Amniotic stem cell (primary cell): ENCODE data around the gene EXOC2.

Experiments used
- DNase-seq: peaks from one replicate; lab custom pipeline; 2025; lab: John Stamatoyannopoulos, UW

The EXOC2 gene

GRCh38 chr6:692858-693722 is at the start of gene EXOC2:
EXOC2 (minus strand) TSS chr6:693139; CDS start chr6:637818, 55,321 bp downstream.
- DNase-seq: peak; percentile 64

DNA sequence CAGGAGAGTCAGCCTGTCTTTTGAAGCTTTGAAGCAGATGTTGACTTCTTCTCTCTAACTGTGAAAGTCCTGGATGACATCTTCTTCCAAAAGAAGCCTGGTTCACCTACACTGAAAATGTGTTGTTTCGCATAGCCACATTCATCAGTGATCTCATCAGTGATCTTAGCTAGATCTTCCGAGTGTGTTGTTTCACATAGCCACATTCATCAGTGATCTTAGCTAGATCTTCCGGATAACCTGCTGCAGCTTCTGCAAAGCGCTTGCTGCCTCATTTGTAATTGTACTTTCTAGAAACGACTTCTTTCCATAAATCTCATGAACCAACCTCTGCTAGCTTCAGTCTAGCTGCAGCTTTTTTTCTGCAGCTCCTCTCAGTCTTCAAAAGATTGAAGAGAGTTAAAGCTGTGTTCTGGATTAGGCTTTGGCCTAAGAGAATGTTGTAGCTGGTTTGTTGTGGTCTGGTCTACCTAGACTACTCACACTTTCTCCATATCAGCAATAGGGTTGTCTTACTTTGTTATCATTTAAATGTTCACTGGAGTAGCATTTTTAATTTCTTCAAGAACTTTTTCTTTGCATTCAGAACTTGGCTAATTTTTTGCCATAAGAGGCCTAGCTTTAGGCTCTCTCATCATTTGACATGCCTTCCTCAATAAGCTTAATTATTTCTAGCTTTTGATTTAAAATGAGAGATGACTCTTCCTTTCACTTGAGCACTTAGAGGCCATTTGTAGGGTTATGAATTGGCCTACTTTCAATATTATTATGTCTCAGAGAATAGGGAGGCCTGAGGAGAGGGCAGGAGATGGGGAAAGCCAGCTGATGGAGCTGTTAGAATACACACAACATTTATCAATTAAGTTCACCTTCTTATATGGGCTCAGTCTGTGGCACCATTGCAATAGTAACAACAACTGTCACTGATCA is 48.7 kb upstream of the EXOC2 start:
- DNase-seq: no peak

DNA sequence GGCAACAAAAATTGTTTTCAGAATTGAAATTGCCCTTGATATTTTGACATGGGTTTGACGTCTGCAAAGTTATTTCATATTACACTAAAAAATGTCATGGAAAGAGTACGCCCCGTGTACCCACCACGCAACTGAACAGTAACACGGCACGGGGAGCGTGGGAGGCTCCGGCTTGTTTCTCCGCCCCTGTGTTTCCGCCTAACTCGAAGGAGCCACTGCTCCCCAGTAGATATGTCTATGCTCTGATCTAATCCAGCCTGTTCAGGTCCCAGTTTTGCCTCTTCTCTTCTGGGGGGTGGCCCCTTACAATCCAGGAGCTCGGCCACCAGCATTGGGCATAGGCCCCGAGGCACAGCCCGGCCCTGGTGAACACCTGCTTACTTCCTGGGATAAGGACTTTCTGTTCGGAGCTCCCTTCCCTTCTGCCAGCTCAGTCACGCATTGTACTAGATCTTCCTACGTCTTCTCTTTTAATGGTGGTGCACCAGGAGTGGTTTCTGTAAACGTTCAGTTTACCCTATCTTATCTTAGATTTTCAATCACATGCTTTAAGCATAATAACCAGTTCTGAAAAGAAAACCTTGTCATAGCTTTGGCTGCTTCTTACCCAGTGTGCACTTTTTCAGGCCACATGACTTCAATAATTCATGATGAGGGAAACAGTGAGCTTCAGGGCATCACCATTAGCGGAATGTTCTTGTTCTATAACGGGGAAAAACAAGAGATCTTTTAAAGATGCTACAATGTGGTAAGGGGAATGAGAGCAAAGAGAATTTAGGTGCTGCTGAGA is 43.9 kb upstream of the EXOC2 start:
- DNase-seq: no peak

- no peak for DNase-seq
Observed at GRCh38 chr6:733431-734219, 40.7 kb upstream of the EXOC2 start.

DNA sequence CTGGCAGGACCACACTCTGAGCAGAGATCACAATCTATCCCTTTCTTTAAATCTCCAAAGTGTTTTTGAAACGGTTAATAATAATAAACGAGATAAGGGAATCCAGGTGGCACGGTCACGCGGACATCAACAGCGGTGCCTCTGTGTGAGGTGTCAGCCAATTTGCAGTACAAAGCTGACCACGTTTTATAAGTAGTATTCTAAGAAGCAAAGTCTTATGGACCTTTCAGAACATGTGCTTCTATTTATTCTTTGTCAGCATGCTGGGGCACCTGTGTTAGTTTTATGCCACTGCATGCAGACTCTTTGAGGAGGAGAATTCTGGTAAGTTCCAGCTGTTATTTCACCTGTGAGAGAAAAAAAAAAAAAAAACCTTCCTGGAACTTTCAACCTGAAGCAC is 39.0 kb upstream of the EXOC2 start:
- no peak for DNase-seq

DNA sequence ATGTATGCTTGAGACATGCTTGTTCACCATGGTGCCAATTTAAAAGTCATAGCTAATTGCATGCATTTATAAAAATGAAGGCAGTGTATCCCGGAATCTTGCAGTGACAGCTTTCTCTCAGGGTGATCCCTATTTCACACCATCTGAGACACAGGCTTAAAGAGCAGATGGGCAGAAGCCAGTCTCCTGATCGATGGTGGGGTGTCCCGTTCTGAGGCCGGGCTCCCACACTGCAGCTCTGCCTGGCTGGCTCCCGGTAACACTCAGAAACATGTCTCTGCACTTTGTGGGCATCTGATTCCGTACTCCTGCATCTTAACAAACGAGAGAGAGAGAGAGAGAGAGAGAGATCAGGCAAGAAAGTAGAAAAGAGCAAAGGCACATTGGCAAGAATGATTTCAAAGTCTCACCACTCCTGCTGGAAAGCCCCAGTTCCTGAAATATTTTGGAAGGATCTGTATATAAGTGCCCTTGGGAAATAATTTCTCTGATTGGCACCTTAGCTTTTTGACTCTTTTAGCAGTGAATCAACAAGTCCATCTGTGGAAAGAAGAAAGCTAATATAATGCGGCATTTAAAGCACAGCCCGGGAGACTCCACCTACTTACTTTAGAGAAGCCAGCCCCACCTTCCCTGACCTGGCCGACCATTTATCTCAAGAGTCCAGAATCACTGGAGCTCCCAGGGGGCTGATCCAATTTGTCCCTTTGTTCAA is 36.8 kb upstream of the EXOC2 start:
- DNase-seq: no peak

DNA sequence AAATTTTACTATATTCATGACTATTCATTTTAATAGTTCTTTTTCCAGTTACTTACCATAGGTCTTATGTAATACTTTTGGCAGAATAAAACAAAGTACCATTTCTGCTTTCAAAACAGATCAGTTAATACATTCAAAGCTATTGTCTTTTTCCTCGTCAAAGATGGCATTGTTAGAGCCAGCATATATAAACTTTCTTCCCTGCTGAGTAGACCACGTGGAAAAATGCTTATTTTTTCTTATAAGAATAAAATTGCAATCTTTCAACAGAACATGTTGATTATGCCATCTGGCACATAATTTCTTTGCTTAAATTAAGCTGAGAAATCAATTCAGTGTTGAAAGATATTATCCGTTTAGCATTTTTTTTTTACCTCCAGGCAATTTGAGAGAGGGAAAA is 34.9 kb upstream of the EXOC2 start:
- DNase-seq: no peak

- DNase-seq: no peak
Observed at GRCh38 chr6:723540-723939, 30.6 kb upstream of the EXOC2 start.

DNA sequence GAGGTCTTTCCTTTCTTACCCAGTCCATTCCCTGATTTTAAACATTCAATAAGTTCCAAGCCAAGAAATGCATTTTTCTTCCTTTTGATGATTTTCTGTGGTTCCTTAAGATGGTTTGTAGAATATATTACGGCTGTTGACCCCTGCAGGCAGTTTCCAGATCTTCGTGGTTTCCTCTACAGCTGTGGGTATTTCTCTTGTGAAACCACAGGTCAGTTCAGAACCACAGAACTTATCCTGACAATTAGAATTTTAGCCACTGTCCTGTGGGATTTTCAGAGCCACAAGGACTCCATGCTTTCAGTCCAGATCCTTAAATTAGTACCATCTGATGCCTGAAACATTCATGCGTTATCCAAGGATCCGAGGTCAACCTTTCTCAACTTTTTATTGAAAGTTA is 29.7 kb upstream of the EXOC2 start:
- no peak for DNase-seq

GRCh38 chr6:722077-722524 is 29.2 kb upstream of the EXOC2 start:
- peak; percentile 79 for DNase-seq

DNA sequence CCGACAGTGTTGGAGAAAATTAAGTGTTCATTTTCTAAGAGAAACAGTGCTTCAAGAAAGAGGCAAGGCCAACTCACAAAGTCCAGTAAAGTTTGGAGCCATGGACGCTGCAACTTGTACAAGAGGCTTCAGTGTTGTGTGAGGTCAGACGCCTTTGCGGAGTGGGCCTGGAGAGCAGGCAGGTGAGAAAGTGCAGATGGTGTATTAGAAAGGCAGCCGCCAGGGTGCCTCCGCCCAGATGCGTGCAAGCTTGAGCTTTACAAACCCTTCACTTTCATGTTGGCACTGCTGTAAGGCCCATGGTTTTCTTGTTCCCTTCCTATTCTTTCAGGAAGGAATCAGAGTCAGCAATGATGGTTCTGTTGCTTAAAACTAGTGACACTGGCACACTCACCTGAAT is 25.4 kb upstream of the EXOC2 start:
- no peak for DNase-seq

- no peak for DNase-seq
Observed at GRCh38 chr6:717135-717534, 24.2 kb upstream of the EXOC2 start.

DNA sequence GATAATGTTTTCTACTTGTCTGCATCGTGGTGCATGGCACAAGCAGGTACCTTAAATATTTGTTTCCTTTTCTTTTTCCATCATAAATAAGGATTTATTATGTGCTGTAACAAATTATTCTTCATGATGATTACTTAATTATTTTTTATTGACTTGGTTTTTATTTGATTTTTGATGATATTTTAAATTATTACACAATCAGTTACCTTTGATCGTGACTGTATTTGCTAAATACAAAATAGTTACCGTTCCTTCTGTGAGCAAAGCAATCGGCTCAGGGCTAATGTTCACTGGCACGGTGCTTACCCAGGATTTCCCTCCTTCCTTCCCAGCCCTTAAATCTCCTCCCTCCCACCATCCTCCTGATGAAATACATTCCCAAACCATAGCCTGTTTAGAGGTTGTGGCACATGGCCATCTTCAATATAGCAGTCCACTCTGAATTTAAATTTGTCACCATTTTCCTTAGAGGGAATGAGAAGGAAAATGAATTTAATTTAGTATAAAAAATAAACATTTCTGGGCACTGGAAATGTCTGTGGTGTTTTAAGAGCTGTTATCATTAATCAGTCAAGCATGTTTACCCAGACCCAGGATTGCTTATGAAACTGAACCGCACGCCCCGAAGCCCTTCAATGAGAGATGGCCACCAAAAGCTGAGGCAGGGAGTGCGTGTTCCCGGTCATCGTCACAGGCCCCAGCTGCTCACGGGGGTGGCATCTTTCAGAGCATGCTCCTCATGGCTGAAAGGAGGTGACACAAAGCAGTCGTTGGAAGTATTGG is 23.0 kb upstream of the EXOC2 start:
- DNase-seq: no peak

GRCh38 chr6:714100-714499 is 21.2 kb upstream of the EXOC2 start:
- DNase-seq: no peak

DNA sequence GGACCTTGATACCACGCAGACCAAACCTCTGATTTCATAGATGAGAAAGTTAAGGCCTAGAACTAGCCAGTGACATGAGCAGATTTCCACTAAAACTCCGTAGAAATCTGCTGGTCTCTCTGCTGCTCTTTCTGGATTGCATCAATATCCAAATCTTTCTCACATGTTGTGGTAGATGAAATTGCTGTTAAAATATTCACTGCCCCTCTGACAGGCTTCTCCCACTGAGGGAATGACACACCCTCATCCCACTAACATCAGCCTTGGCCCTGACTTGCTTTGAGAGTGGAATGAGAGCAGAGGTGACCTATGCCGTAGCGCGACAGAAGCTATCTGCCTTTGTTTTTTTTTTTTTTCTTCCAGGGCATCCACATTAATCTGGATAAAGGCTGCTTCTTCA is 20.4 kb upstream of the EXOC2 start:
- no peak for DNase-seq

GRCh38 chr6:712805-713204 is 19.9 kb upstream of the EXOC2 start:
- no peak for DNase-seq

GRCh38 chr6:711925-712324 is 19.0 kb upstream of the EXOC2 start:
- DNase-seq: no peak

DNA sequence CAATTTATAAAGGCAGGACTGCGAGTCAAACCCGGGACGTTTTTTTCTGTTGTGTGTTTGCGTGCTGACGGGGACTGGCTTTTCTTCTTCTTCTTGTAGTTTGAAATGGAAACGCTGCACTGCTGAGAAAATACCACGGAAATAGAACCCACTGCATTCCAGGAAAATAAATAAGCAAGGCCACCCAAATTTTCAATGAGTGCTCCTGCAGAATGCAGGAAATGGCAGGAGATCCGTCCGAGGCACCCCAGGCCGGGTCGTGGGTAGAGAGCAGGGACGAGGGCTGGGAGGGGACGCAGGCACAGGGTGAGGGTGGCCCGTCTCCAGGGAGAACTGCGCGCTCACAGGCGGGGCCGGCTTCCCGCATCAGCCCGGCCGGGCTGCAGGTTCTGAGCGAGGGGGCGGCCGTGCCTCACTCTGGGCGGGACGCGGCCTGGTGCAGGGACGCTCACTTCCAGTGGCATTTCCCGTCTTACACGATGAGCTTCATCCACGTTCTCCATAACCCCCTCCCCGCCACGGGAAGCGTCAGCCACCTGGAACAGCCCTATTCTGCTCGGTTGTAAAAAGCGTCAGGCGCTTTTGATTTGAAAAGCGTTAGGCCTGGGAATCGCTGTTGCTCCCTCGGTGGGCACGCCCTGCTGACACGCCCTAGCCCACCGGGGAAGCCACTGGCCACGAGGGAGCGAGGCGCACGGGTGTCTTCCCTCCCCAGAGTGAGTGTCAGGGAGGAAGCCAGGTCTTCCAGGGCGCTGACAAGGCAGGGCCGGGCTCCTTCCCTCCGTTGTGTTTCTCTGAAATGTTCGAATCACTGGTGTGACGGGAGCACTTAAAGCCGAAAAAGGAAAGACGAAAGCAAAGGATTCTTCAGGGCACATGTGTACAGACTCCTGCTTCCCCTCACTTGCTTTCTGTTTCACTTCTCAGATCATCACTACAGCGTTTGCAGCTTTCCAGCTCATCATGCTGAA is 17.9 kb upstream of the EXOC2 start:
- DNase-seq: peak; percentile 19
